GM12873 (cell line): ENCODE measurements around the gene FKRP.

ENCODE experiments used
- TF ChIP-seq, protein P1 (sequence below): IDR thresholded peaks from 2 replicates; pipeline ENCODE4 v1.5.1; 2012; ENCODE audit warnings: low read depth, mild to moderate bottlenecking, moderate library complexity, low read length, control low read depth; ENCODE audit not compliant: insufficient read depth; ENCODE audit errors: missing control alignments

FKRP gene

DNA sequence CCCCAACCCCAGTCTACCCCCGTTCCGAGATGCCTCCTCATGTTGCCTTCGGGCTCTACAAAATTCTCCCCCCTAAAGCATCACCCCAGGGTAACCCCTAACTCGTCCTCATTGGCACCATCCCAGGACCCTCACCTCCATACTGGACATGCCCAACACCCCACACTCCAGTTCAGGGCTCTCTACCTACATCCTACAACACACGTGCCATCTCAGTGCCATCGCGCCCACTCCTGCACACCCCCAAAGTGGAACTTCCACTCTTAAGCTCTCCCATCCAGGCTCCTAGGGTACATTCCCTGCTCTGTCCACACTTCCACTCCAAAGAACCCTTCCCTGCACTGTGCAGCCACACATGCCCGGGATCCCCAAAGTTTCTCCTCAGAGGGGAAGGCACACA, 827 bp upstream of the FKRP start:
- TF ChIP-seq, protein P1, sequence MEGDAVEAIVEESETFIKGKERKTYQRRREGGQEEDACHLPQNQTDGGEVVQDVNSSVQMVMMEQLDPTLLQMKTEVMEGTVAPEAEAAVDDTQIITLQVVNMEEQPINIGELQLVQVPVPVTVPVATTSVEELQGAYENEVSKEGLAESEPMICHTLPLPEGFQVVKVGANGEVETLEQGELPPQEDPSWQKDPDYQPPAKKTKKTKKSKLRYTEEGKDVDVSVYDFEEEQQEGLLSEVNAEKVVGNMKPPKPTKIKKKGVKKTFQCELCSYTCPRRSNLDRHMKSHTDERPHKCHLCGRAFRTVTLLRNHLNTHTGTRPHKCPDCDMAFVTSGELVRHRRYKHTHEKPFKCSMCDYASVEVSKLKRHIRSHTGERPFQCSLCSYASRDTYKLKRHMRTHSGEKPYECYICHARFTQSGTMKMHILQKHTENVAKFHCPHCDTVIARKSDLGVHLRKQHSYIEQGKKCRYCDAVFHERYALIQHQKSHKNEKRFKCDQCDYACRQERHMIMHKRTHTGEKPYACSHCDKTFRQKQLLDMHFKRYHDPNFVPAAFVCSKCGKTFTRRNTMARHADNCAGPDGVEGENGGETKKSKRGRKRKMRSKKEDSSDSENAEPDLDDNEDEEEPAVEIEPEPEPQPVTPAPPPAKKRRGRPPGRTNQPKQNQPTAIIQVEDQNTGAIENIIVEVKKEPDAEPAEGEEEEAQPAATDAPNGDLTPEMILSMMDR: no peak

DNA sequence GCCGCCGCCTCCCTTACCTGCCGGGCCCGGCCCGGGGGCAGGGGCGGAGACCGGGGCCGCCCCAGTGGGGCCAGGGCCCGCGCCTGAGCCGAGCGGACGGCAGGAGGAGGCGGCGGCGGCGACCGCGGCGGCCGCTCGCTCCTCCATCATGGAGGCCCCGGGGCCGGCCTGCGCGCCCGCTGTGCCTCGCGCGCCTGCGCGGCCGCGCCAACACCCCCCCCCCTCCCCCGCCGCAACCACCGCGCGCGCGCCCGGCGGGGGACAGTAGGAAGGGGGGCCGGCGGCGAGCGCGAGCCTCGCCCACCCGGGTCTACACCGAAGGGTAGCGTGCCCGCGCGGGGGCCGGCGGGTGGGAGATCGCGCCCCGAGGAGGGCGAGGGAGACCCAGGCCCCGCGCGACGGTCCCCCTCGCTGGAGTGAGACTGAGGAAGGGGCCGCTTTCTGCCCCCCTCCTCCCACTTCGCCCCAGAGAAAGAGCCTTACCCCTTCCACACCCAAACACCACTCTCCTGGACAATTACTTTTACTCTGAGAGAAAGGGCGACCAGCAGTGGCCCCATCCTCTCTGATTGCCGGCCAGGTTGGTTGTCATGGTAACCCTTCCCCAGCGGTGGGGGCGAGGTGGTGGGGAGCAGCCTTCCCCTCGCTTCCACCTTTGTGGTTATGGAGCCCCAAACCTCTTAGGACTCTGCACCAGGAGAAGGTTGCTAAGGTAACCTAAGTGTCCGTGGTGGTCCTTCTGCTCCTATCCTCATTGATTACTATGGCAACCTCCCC, 612 bp downstream of the FKRP start, which contains the start of gene STRN4:
Gene STRN4 (minus strand): TSS at position 170 of the 777 bp plus-strand sequence. CDS start 20 bp downstream, at position 150.
- TF ChIP-seq, protein P1: no peak

DNA sequence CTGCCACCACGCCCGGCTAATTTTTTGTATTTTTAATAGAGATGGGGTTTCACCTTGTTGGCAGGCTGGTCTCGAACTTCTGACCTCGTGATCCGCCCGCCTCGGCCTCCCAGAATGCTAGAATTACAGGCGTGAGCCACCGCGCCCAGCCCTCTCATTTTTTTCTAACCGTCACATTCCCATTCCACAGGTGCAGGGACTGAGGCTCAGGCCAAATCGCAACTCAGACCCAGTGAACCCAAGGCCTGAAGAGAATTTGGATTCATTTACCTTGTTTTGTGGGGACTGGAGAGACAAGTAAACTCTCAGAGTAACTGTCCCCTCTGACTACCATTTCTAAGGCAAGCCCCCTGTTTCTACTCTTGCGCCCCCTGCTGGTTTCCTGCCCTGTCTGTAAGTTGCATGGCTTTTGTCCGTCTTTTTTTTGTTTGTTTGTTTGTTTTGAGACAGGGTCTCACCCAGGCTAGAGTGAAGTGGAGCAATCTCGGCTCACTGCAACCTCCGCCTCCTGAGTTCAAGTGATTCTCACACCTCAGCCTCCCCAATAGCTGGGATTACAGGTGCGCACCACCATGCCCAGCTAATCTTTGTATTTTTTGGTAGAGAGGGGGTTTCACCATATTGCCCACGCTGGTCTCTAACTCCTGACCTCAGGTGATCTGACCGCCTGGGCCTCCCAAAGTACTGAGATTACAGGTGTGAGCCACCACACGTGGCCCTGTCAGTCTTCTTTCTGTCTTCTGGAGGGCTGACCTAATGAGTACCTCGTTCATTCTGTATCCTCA, 2.7 kb downstream of the FKRP start:
- TF ChIP-seq, protein P1: peak; percentile 91

DNA sequence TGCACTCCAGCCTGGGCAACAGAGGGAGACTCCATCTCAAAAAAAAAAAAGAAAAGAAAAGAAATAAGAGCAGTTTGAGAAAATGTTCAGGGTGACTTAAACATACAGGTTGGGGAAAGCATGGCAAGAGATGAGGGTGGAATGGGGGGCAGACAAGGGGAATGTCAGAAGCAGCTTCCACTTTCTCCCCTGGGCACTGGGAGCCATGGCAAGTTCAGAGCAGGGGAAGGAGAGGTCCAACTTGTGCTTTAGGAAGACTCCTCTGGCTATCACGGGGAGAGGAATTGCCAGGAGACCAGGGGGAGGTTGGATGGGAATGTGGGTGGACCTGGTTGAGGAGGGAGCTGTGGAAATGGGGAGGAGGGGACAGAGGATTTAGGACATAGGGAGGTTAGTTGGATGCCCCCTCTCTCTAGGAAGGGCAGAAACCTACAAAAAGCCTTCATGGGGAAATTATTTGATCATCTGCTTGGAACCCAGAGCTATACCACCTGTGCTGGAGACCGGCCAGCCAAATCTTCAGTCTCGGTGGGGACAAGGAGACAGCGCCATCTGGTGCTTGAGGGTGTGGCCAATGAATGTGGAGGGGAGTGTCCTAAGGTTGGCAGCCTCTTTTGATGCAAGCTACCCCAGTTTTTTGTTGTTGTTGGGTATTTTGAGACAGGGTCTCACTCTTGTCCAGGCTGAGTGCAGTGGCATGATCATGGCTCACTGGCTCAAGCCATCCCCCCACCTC, 7.7 kb downstream of the FKRP start:
- TF ChIP-seq, protein P1: peak; percentile 75

DNA sequence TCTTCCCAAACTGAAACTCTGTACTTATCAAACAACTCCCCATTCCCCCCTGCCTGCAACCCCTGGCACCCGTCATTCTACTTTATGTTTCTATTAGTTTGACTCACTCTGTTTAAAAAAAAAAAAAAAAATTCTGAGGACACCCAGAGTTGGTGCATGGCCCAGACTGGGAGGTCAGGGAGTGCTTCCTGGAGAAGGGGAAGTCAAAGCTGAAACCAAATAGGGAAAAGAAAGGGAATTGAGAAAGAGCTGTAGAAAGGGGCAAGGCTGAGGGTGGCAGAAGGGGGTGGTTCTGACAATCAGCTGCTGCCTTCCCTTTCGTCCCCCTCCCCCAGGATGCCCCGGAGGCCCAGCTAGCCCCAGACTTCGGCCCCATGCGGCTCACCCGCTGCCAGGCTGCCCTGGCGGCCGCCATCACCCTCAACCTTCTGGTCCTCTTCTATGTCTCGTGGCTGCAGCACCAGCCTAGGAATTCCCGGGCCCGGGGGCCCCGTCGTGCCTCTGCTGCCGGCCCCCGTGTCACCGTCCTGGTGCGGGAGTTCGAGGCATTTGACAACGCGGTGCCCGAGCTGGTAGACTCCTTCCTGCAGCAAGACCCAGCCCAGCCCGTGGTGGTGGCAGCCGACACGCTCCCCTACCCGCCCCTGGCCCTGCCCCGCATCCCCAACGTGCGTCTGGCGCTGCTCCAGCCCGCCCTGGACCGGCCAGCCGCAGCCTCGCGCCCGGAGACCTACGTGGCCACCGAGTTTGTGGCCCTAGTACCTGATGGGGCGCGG, 9.4 kb downstream of the FKRP start:
- TF ChIP-seq, protein P1: no peak

DNA sequence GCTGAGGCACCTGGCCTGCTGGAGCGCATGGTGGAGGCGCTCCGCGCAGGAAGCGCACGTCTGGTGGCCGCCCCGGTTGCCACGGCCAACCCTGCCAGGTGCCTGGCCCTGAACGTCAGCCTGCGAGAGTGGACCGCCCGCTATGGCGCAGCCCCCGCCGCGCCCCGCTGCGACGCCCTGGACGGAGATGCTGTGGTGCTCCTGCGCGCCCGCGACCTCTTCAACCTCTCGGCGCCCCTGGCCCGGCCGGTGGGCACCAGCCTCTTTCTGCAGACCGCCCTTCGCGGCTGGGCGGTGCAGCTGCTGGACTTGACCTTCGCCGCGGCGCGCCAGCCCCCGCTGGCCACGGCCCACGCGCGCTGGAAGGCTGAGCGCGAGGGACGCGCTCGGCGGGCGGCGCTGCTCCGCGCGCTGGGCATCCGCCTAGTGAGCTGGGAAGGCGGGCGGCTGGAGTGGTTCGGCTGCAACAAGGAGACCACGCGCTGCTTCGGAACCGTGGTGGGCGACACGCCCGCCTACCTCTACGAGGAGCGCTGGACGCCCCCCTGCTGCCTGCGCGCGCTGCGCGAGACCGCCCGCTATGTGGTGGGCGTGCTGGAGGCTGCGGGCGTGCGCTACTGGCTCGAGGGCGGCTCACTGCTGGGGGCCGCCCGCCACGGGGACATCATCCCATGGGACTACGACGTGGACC, 10.1 kb downstream of the FKRP start:
- TF ChIP-seq, protein P1: no peak
